HG03575 (cell line): ENCODE data around the gene ZNF132.
A peak's percentile ranks its signal among the peaks of the same experiment; 100 is the strongest.
"Not testable (repeated sequence)": the region's sequence is repeated elsewhere in the genome, so short reads cannot be mapped to it uniquely, and the experiment has no call there.

Source experiments
- ATAC-seq: cut with Tn5 transposase; IDR thresholded peaks from one replicate; pipeline ENCODE4 v1.9.1; 2021; ENCODE audit not compliant: unreplicated experiment, insufficient number of reproducible peaks, low FRiP score; ENCODE audit errors: extremely low read depth

ZNF132 gene

GRCh38 chr19:58416604-58417003 is 23.3 kb downstream of the ZNF132 start:
- no peak for ATAC-seq

GRCh38 chr19:58409010-58409790 is 30.8 kb downstream of the ZNF132 start:
- no peak for ATAC-seq

DNA sequence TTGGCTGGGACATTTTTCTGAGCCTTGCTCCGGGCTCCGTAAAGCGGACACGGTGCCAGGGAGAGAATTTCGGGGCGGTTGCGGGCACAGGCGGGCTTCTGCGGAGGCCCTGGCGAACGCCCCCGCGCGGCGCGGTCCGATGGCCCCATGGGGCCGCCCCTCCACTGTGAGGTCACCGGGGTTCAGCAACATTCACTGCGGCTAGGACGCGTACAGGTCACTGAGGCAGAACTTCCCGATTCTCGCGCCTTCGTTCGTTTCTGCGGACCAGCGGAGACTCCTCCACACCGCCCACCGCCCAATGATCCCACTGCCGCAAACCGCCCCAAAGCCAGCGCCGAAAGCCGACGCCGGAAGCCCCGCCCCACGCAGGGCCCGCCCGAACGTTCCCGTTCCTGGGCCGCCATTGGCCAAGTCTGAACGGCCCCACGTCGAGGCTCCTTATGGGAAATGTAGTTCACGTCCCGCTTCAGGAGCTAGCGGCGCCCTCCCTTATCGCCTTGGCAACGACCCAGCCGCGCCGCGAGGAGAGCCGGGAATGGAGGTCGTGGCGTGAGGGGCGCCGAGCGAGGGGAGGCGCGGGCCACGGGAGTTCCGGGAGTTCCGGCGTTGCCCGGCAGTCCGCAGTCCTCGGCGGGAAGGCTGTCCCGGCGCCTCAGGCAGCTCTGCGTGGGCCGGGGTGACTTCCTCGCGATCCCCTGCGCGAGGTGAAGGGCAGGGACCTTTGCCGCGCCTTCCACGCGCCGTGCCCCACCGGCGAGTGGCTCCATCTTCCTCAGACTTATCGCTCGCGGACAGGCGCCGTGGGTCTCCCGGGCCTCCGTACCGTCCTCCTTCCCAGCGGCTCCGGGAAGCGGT is 31.6 kb downstream of the ZNF132 start, which contains the start of gene ZNF584:
Gene ZNF584, plus strand, starts transcription at position 498 of the 858 bp plus-strand sequence. CDS start 499 bp downstream, outside the sequence.
- ATAC-seq, result peak; percentile 58

DNA sequence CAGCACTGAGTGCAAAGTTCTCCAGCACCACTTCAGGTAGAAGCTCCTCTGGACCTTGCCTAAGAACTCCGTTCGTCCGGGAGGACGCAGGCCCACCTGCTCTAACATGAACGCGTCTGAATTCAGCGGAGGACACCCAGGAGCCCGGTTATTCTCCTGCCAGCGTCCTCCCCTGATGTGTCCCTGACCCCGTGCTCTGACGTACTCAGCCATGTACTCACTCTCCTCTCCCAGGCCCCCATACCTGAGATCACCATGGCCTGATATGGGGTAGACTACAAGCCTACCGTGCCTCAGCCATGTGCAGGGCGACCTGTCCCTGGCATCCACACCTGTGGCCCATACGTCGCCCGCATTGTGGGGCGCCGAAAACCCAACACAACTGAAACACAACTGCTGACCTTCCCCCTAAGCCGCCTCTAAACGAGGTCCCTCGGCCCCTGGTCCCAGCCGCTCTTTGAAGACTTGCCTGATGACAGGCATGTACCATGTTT is 32.2 kb downstream of the ZNF132 start:
- no peak for ATAC-seq

DNA sequence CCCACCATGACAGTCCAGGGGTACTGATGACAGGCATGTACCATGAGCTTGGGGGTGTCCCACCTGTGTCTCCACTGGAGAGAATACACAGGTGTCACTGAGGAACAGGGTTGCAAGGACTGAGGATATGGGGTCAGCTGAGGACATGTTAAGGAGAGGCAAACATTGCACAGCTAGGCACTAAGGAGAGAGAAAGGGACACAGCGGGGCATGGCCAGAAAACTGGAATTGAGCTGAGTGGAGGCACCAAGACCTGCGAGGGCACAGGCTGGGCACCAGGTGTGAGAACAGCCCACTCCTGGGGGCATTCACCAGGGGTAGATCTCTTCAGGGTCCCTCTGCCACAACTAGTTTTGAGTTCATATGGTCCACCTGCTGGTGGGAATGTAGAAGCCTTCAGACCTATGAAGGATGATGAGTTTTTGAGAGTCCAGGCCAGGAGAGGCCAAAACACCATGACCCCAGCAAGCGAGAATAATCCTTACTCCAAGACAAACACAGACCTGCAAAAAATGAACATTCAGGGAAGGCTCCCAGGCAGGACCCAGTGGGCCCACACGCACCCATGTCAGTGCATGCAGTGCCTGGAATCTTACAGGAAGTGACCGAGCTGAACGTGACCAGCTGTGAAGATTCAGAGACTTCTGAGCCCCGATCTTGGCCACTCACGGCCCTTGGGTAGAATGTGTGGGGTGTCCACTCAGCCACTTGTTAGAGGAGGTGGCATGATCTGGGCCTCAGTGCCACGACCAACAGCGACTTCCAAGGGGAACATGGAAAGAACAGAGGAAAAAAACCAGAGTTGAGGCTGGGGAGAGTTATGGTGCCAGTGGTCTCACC is 32.9 kb downstream of the ZNF132 start:
- no peak for ATAC-seq

GRCh38 chr19:58403920-58404478 is 36.0 kb downstream of the ZNF132 start:
- ATAC-seq, result not testable (repeated sequence)

GRCh38 chr19:58401840-58402421 is 38.0 kb downstream of the ZNF132 start:
- no peak for ATAC-seq

- no peak for ATAC-seq
These were observed 38.8 kb downstream of the ZNF132 start for GRCh38 chr19:58400916-58401839.

DNA sequence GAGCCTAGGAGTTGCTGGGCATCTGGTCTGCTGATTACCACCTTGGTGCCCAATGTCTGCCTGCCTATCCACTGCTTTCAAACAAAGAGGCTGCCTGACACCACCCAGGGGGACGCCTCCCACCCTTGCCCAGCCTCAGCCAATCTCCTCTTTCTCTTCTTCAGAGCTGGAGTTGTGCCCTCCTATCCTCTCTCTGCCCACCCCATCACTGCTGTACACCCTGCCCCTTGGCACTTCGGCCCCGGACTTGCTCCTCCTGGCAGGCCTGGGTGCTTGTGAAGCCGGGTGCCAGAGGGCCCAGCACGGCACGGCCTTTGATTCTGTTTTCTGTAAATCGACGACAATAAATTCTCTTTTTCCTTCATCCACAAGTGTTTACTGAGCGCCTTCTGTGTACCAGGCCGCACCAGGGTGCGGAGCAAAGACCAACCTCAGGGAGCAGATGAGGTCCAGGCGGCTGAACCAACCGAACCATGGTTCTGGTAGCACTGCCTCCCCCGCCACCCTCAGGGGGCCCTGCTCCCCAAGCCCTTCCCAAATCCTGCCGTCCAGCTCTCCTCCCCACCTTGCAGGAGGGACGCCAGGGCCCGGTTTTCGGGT is 39.5 kb downstream of the ZNF132 start:
- no peak for ATAC-seq

DNA sequence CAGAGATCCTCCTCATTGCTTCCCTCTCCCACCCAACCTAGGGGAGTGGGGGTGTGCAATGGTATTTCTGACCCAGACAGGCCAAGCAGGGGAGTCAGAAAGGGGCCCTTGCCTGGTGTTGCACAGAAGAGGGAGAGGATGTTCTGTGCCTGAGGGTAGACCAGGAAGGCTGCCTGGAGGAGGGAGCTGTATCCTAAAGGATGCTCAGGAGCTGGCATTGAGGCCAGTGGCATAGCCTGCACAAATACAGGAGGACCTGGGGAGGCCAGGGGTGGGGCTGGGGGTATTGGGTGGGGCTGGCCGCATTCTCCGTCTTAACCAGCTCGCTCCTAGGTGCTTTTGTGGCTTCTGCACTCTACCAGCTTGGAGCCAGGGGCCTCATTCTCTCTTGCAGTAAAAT is 40.0 kb downstream of the ZNF132 start:
- ATAC-seq, result no peak

DNA sequence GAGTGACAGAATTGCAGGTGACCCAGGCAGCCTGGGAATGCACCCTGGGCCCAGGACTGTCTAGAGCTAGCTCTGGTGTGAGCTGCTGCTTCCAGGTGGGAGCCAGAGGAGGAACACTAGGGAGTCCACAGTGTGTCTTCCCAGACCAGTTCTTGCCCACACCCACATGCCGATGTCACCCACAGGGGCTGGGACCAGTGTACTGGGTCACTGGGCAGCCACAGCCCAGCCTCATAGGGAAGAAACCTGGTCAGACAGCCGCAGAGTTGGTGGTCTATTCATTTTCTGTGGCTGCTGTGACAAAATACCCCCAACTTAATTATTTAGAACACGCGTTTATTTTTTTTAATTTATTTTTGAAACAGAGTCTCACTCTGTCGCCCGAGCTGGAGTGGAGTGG is 41.4 kb downstream of the ZNF132 start:
- ATAC-seq, result no peak

DNA sequence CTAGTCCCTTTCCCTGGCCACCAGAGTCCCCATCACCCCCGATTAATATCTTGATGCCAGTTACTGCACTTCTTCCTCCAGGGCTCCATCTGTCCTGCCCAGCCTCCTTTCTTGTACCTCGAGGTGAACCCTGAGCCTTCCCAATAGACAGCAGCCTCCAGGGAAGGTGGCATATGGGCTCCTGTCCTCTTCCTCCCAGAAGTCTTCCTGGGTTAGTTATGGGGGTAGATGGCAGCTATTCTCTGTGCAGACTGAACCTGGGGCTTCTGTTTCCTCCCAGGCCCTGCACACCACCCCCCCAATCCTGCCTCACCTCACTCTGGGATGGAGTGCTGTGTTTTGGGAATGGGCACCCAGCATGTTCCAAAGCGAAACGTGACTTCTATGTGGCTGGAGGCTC is 41.9 kb downstream of the ZNF132 start:
- ATAC-seq, result no peak

DNA sequence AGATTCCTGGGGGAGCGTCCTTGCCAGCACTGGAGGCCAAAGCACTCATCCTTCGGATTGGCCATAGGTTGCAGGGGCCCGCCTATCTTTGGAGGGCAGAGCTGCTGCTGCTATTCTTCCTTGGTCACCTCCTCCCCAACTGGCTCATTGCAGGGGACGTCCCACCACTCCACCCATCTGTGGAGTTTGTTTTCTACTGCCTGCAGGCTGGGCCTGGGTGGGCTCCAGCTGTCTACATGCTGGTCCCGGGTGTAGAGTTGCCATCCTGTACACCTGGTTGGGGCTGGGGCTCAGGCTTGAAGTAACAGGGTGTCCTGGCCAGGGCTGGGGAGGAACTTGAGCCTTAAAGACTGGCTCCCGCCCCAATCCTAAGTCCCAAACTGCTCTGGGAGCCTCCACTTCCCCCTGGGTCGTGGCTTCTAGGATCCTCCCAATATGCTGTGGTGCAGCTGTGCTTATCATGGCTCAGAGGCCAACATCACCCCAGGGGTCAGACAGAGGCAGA is 42.4 kb downstream of the ZNF132 start:
- no peak for ATAC-seq

GRCh38 chr19:58396691-58397532 is 43.0 kb downstream of the ZNF132 start:
- no peak for ATAC-seq

- ATAC-seq, result no peak
These were observed 43.9 kb downstream of the ZNF132 start for GRCh38 chr19:58395979-58396627.
